Activated naive CD8-positive, alpha-beta T cell treated with anti-CD3 and anti-CD28 coated beads, Interleukin-2, amount 10 ng/mL, durations not matched to agents 7 days and 5 days (primary cell): Measurements from ENCODE around the gene TUBGCP6. TPM values are rescaled to one million over a fixed set of nuclear protein-coding genes. Genes with fewer than 3 reads are reported as not detected.

ENCODE experiments used
- ATAC-seq: fragments of 150-1000 bp; cut with Tn5 transposase; one replicate; pipeline ENCODE4 v1.10.0; 2021; ENCODE audit warnings: low read depth, moderate library complexity
- POLR2A ChIA-PET: fragments of 350-600 bp; sonication (Branson Sonifier 250); formaldehyde crosslinking; loops from one replicate; lab custom pipeline; 2021; ENCODE audit warnings: antibody characterized with exemption; lab: Charles Lee
- DNase-seq: peaks from one replicate; pipeline ENCODE4 v3.0.0; 2021
- H3K27ac Mint-ChIP-seq: one replicate; pipeline ENCODE4 v1.8.0; 2022; ENCODE audit warnings: mild to moderate bottlenecking, mixed read lengths
- H3K27me3 Mint-ChIP-seq: one replicate; pipeline ENCODE4 v1.8.0; 2022; ENCODE audit warnings: mild to moderate bottlenecking, moderate library complexity, mixed read lengths
- H3K36me3 Mint-ChIP-seq: one replicate; pipeline ENCODE4 v1.8.0; 2021; ENCODE audit warnings: mild to moderate bottlenecking, mixed read lengths
- H3K4me1 Mint-ChIP-seq: one replicate; pipeline ENCODE4 v1.8.0; 2021; ENCODE audit warnings: mixed read lengths
- H3K4me3 Mint-ChIP-seq: one replicate; pipeline ENCODE4 v1.8.0; 2022; ENCODE audit warnings: mild to moderate bottlenecking, moderate library complexity, mixed read lengths
- H3K9me3 Mint-ChIP-seq: one replicate; pipeline ENCODE4 v1.8.0; 2021; ENCODE audit warnings: mixed read lengths
- total RNA-seq, 2 experiments: library from RNA; stranded (reverse); gene quantifications; one replicate each; pipeline ENCODE4 v1.2.3, GENCODE V29; 2021

TUBGCP6 gene
- total RNA-seq, 2 experiments from 2014 or later: 92.2 to 94.5 TPM

- DNase-seq (no peak), ATAC-seq (no peak)
- POLR2A ChIA-PET: interaction anchor here (1.4 to 1.5 kb wide), 2 partner anchors 13 to 23 kb away, joined by 3 read pairs; no protein-coding TSS in a partner anchor
- Mint-ChIP-seq H3K27ac (no peak overlapping the region), H3K36me3 (no peaks in the 10 kb centered on the region), H3K4me1 (peaks cover 11% of the 10 kb centered on the region), H3K27me3 (peaks cover 7% of the 10 kb centered on the region), H3K9me3 (no peaks in the 10 kb centered on the region), H3K4me3 (no peak overlapping the region)
Observed at GRCh38 chr22:50266994-50267393, 22.2 kb upstream of the TUBGCP6 start.

GRCh38 chr22:50264946-50265669 lies 20.3 kb upstream of the TUBGCP6 start:
- no peaks in the 10 kb centered on the region for H3K36me3 Mint-ChIP-seq
- ATAC-seq (no peak), DNase-seq (no peak)
- H3K27me3 Mint-ChIP-seq: peaks cover 8% of the 10 kb centered on the region
- POLR2A ChIA-PET: no interaction called here
- H3K9me3 Mint-ChIP-seq: no peaks in the 10 kb centered on the region
- no peak overlapping the region for H3K27ac Mint-ChIP-seq
- peaks cover 10% of the 10 kb centered on the region for H3K4me1 Mint-ChIP-seq
- no peak overlapping the region for H3K4me3 Mint-ChIP-seq

- Mint-ChIP-seq H3K4me3 (no peak overlapping the region), H3K27me3 (peaks cover 8% of the 10 kb centered on the region), H3K27ac (no peak overlapping the region), H3K4me1 (peaks cover 10% of the 10 kb centered on the region), H3K9me3 (no peaks in the 10 kb centered on the region), H3K36me3 (no peaks in the 10 kb centered on the region)
- POLR2A ChIA-PET: interaction anchor here (3.7 kb wide), 1 partner anchor 13 kb away, joined by 26 read pairs; the partner anchor contains the start of gene HDAC10
- ATAC-seq (no peak), DNase-seq (no peak)
Observed at GRCh38 chr22:50264104-50264745, 19.4 kb upstream of the TUBGCP6 start.

- DNase-seq: no peak
- no peak for ATAC-seq
- POLR2A ChIA-PET: interaction anchor here (0.6 to 3.7 kb wide), 4 partner anchors 12 to 262 kb away, joined by 3 to 26 read pairs (median 4); partner anchors contain the start of genes HDAC10 and SCO2
- H3K4me3 Mint-ChIP-seq: no peak overlapping the region
- no peaks in the 10 kb centered on the region for H3K36me3 Mint-ChIP-seq
- H3K27me3 Mint-ChIP-seq: peaks cover 11% of the 10 kb centered on the region
- H3K27ac Mint-ChIP-seq: no peak overlapping the region
- H3K9me3 Mint-ChIP-seq: no peaks in the 10 kb centered on the region
- H3K4me1 Mint-ChIP-seq: peaks cover 5% of the 10 kb centered on the region
Observed at GRCh38 chr22:50262973-50263617, 18.3 kb upstream of the TUBGCP6 start.

GRCh38 chr22:50262460-50262911 lies 17.7 kb upstream of the TUBGCP6 start:
- Mint-ChIP-seq H3K4me1 (peaks cover 4% of the 10 kb centered on the region), H3K36me3 (no peaks in the 10 kb centered on the region), H3K27me3 (peaks cover 11% of the 10 kb centered on the region), H3K27ac (no peak overlapping the region), H3K4me3 (peak overlapping the region; percentile 64), H3K9me3 (no peaks in the 10 kb centered on the region)
- DNase-seq (no peak), ATAC-seq (no peak)
- POLR2A ChIA-PET: interaction anchor here (0.6 to 3.7 kb wide), 4 partner anchors 11 to 263 kb away, joined by 3 to 26 read pairs (median 4); partner anchors contain the start of genes HDAC10 and SCO2

- ATAC-seq (no peak), DNase-seq (no peak)
- H3K4me3 Mint-ChIP-seq: peak within 1 kb of the TSS; percentile 64
- no peaks in the 10 kb centered on the region for H3K36me3 Mint-ChIP-seq
- H3K4me1 Mint-ChIP-seq: peaks cover 4% of the 10 kb centered on the region
- H3K9me3 Mint-ChIP-seq: no peaks in the 10 kb centered on the region
- POLR2A ChIA-PET: interaction anchor here (1.4 to 3.7 kb wide), 2 partner anchors 10 to 264 kb away, joined by 3 to 26 read pairs; partner anchors contain the start of genes HDAC10 and SCO2
- H3K27me3 Mint-ChIP-seq: peaks cover 11% of the 10 kb centered on the region
- H3K27ac Mint-ChIP-seq: no peak within 1 kb of the TSS
Observed at GRCh38 chr22:50261615-50262459, 17.0 kb upstream of the TUBGCP6 start, which contains the start of gene MAPK12. Gene MAPK12 (minus strand): TSS chr22:50261683. CDS start chr22:50261509, 174 bp downstream.

GRCh38 chr22:50260801-50261614 lies 16.2 kb upstream of the TUBGCP6 start:
- ATAC-seq (peak; percentile 35), DNase-seq (peak; percentile 67)
- Mint-ChIP-seq H3K27me3 (peaks cover 11% of the 10 kb centered on the region), H3K4me1 (peaks cover 4% of the 10 kb centered on the region), H3K27ac (no peak overlapping the region), H3K4me3 (no peak overlapping the region), H3K9me3 (no peaks in the 10 kb centered on the region), H3K36me3 (no peaks in the 10 kb centered on the region)
- POLR2A ChIA-PET: interaction anchor here (3.7 kb wide), 1 partner anchor 9 kb away, joined by 26 read pairs; the partner anchor contains the start of gene HDAC10

GRCh38 chr22:50260434-50260800 lies 15.6 kb upstream of the TUBGCP6 start:
- Mint-ChIP-seq H3K9me3 (no peaks in the 10 kb centered on the region), H3K4me3 (peak overlapping the region; percentile 16), H3K27me3 (peaks cover 11% of the 10 kb centered on the region), H3K36me3 (no peaks in the 10 kb centered on the region), H3K4me1 (peaks cover 4% of the 10 kb centered on the region), H3K27ac (no peak overlapping the region)
- POLR2A ChIA-PET: interaction anchor here (3.7 kb wide), 1 partner anchor 9 kb away, joined by 26 read pairs; the partner anchor contains the start of gene HDAC10
- ATAC-seq (no peak), DNase-seq (no peak)

- no peak for DNase-seq
- Mint-ChIP-seq H3K27ac (no peak overlapping the region), H3K4me3 (no peak overlapping the region), H3K9me3 (no peaks in the 10 kb centered on the region), H3K36me3 (no peaks in the 10 kb centered on the region), H3K27me3 (peaks cover 11% of the 10 kb centered on the region), H3K4me1 (peaks cover 4% of the 10 kb centered on the region)
- POLR2A ChIA-PET: no interaction called here
- ATAC-seq: no peak
Observed at GRCh38 chr22:50259302-50259701, 14.5 kb upstream of the TUBGCP6 start.

- H3K36me3 Mint-ChIP-seq: no peaks in the 10 kb centered on the region
- POLR2A ChIA-PET: no interaction called here
- no peaks in the 10 kb centered on the region for H3K9me3 Mint-ChIP-seq
- no peak overlapping the region for H3K27ac Mint-ChIP-seq
- ATAC-seq (no peak), DNase-seq (no peak)
- H3K4me1 Mint-ChIP-seq: peaks cover 4% of the 10 kb centered on the region
- peaks cover 11% of the 10 kb centered on the region for H3K27me3 Mint-ChIP-seq
- H3K4me3 Mint-ChIP-seq: no peak overlapping the region
Observed at GRCh38 chr22:50258361-50259292, 13.8 kb upstream of the TUBGCP6 start.
